ENCODE measurements around the gene DNTT.

Gene DNTT

GRCh38 chr10:96352027-96352426 lies 47.8 kb downstream of the DNTT start:
- no peak for DNase-seq

GRCh38 chr10:96352582-96352981 lies 48.3 kb downstream of the DNTT start:
- DNase-seq, result no peak

GRCh38 chr10:96357038-96357620 lies 52.9 kb downstream of the DNTT start:
- DNase-seq, result no peak

GRCh38 chr10:96358851-96359540 lies 54.8 kb downstream of the DNTT start, which contains the start of gene OPALIN:
TSS of gene OPALIN (minus strand) at chr10:96359002. CDS start at chr10:96358896, 106 bp downstream.
- DNase-seq, result no peak

- DNase-seq, result no peak
These were observed 55.4 kb downstream of the DNTT start for GRCh38 chr10:96359616-96360015.

GRCh38 chr10:96360331-96360730 lies 56.1 kb downstream of the DNTT start:
- DNase-seq, result no peak

- DNase-seq, result no peak
These were observed 56.5 kb downstream of the DNTT start for GRCh38 chr10:96360766-96361165.

GRCh38 chr10:96365571-96365970 lies 61.3 kb downstream of the DNTT start:
- no peak for DNase-seq

- DNase-seq, result no peak
These were observed 62.3 kb downstream of the DNTT start for GRCh38 chr10:96366508-96366907.

GRCh38 chr10:96367470-96367869 lies 63.2 kb downstream of the DNTT start:
- DNase-seq, result no peak

GRCh38 chr10:96368971-96369370 lies 64.7 kb downstream of the DNTT start:
- DNase-seq, result no peak

GRCh38 chr10:96369890-96370583 lies 65.8 kb downstream of the DNTT start:
- DNase-seq, result no peak

- DNase-seq, result no peak
These were observed 66.4 kb downstream of the DNTT start for GRCh38 chr10:96370584-96371157.

- DNase-seq, result no peak
These were observed 67.1 kb downstream of the DNTT start for GRCh38 chr10:96371356-96371755.

GRCh38 chr10:96374004-96374403 lies 69.8 kb downstream of the DNTT start:
- no peak for DNase-seq

- no peak for DNase-seq
These were observed 70.4 kb downstream of the DNTT start for GRCh38 chr10:96374639-96374984.

- peak; percentile 18 for DNase-seq
These were observed 71.0 kb downstream of the DNTT start for GRCh38 chr10:96374985-96375830.

- DNase-seq, result no peak
These were observed 72.2 kb downstream of the DNTT start for GRCh38 chr10:96376483-96376882.

GRCh38 chr10:96377816-96378294 lies 73.6 kb downstream of the DNTT start:
- no peak for DNase-seq

GRCh38 chr10:96378741-96379140 lies 74.5 kb downstream of the DNTT start:
- no peak for DNase-seq

- DNase-seq, result no peak
These were observed 75.5 kb downstream of the DNTT start for GRCh38 chr10:96379758-96380157.

GRCh38 chr10:96380821-96381220 lies 76.6 kb downstream of the DNTT start:
- DNase-seq, result no peak

GRCh38 chr10:96384506-96384905 lies 80.3 kb downstream of the DNTT start:
- no peak for DNase-seq

Data from NCI-H187 treated with DMSO at 0.1 percent for 48 hours (cell line).